HepG2 (cell line): ENCODE measurements around the gene OVCA2. TPM values are rescaled to one million over a fixed set of nuclear protein-coding genes. Genes with fewer than 3 reads are reported as not detected.

Experiments used
- ARNTL ChIP-seq: sonication (generic); formaldehyde crosslinking; IDR thresholded peaks from 2 replicates; pipeline ENCODE4 v1.4.0; 2020; ENCODE audit warnings: mild to moderate bottlenecking, missing genetic modification reagents
- ERF ChIP-seq: IDR thresholded peaks from 2 replicates; pipeline ENCODE4 v1.6.1; 2018; ENCODE audit warnings: missing biosample characterization, missing genetic modification reagents
- FOSL2 ChIP-seq: sonication (generic); formaldehyde crosslinking; IDR thresholded peaks from 2 replicates; pipeline ENCODE4 v1.4.0; 2020; ENCODE audit warnings: missing genetic modification reagents
- FOXC1 ChIP-seq: sonication (generic); formaldehyde crosslinking; IDR thresholded peaks from 2 replicates; pipeline ENCODE4 v1.8.0; 2022; ENCODE audit warnings: mild to moderate bottlenecking, missing genetic modification reagents, borderline replicate concordance
- FOXO1 ChIP-seq: sonication (generic); formaldehyde crosslinking; IDR thresholded peaks from 2 replicates; pipeline ENCODE4 v1.4.0; 2020; ENCODE audit warnings: missing genetic modification reagents
- HNRNPH1 ChIP-seq: fragments of 200-400 bp; formaldehyde crosslinking; optimal IDR thresholded peaks from 2 replicates; pipeline ENCODE3; 2017; ENCODE audit warnings: mild to moderate bottlenecking, low read depth, low read length
- HNRNPK ChIP-seq: fragments of 200-400 bp; formaldehyde crosslinking; IDR thresholded peaks from 2 replicates; pipeline ENCODE4 v1.6.1; 2018; ENCODE audit warnings: low read length, low read depth, moderate library complexity, mild to moderate bottlenecking; ENCODE audit not compliant: poor library complexity, severe bottlenecking
- HNRNPLL ChIP-seq: fragments of 200-400 bp; formaldehyde crosslinking; IDR thresholded peaks from 2 replicates; pipeline ENCODE4 v1.6.1; 2017; ENCODE audit warnings: mild to moderate bottlenecking, low read depth, low read length; ENCODE audit not compliant: poor library complexity, severe bottlenecking
- KLF13 ChIP-seq: sonication (generic); formaldehyde crosslinking; IDR thresholded peaks from 2 replicates; pipeline ENCODE4 v1.4.0; 2020; ENCODE audit warnings: mild to moderate bottlenecking, missing genetic modification reagents
- KMT2B ChIP-seq: IDR thresholded peaks from 2 replicates; pipeline ENCODE4 v1.6.1; 2016; ENCODE audit warnings: missing genetic modification reagents, missing compliant biosample characterization
- MYNN ChIP-seq: sonication (generic); formaldehyde crosslinking; IDR thresholded peaks from 2 replicates; pipeline ENCODE4 v1.4.0; 2020; ENCODE audit warnings: mild to moderate bottlenecking, low read depth, missing genetic modification reagents
- ZBTB7A ChIP-seq: sonication (generic); formaldehyde crosslinking; IDR thresholded peaks from 2 replicates; pipeline ENCODE4 v1.8.0; 2022; ENCODE audit warnings: mild to moderate bottlenecking, missing genetic modification reagents
- ZFP36L1 ChIP-seq: sonication (generic); formaldehyde crosslinking; IDR thresholded peaks from 2 replicates; pipeline ENCODE4 v1.8.0; 2022; ENCODE audit warnings: mild to moderate bottlenecking, missing genetic modification reagents, moderate library complexity
- ZNF713 ChIP-seq: sonication (generic); formaldehyde crosslinking; IDR thresholded peaks from 2 replicates; pipeline ENCODE4 v1.4.0; 2020; ENCODE audit warnings: mild to moderate bottlenecking, missing genetic modification reagents
- ZNF879 ChIP-seq: sonication (generic); formaldehyde crosslinking; IDR thresholded peaks from 2 replicates; pipeline ENCODE4 v1.8.1; 2023; ENCODE audit warnings: missing genetic modification reagents
- ZSCAN12 ChIP-seq: sonication (generic); formaldehyde crosslinking; IDR thresholded peaks from 2 replicates; pipeline ENCODE4 v1.9.0; 2021; ENCODE audit warnings: mild to moderate bottlenecking, missing genetic modification reagents
- ZSCAN29 ChIP-seq: sonication (generic); formaldehyde crosslinking; conservative IDR thresholded peaks from 2 replicates; pipeline ENCODE4 v1.4.0; 2020; ENCODE audit warnings: mild to moderate bottlenecking, missing genetic modification reagents
- polyA plus RNA-seq, 8 experiments: library from polyadenylated mRNA; depleted of rRNA in 3 of 8; stranded (reverse) in 7 of 8; unstranded in 1 of 8; fragments of >200 nt; fragmentation: Illumina TruSeq in 4 of 8; extraction: Trizol in 4 of 8; gene quantifications; 2 replicates each; pipeline versions ENCODE4 v1.2.1 to v1.2.3, GENCODE V29; 2011 to 2016; ENCODE audit warnings: low read depth in 4 of 8, missing spikeins in 1 of 8, mixed read lengths in 1 of 8; ENCODE audit not compliant: insufficient read depth in 1 of 8
- total RNA-seq, 5 experiments: library from RNA; depleted of rRNA; stranded (reverse); fragments of >200 nt; fragmentation: Illumina TruSeq; extraction: Trizol; gene quantifications; 2 replicates each; pipeline ENCODE4 v1.2.3, GENCODE V29; 2016; ENCODE audit warnings: low read depth in 1 of 5
- TF ChIP-seq, protein P1 (sequence below): sonication (generic); formaldehyde crosslinking; conservative IDR thresholded peaks from 2 replicates; pipeline ENCODE4 v1.4.0; 2020; ENCODE audit warnings: mild to moderate bottlenecking, missing genetic modification reagents, moderate library complexity
- TF ChIP-seq, protein P2 (sequence below): sonication (generic); formaldehyde crosslinking; IDR thresholded peaks from 2 replicates; pipeline ENCODE4 v1.4.0; 2020; ENCODE audit warnings: missing genetic modification reagents
- TF ChIP-seq, protein P3 (sequence below): sonication (generic); formaldehyde crosslinking; IDR thresholded peaks from 2 replicates; pipeline ENCODE4 v1.8.0; 2022; ENCODE audit warnings: missing genetic modification reagents, mild to moderate bottlenecking, borderline replicate concordance

OVCA2 gene
- total and polyA plus RNA-seq, 2 of the 13 experiments (the other 11 are each of a cell fraction or from before 2014, with no cell fraction given) = 23.7 to 28.2 TPM

- TF ChIP-seq KLF13 (0 out of 2 replicates have a peak, but pooled peaks have one; percentile 20), HNRNPK (no peak), HNRNPLL (peak; percentile 96), MYNN (CRISPR knock-in tag) (peak; percentile 68; the same call in 1 of the 2 replicates), ZBTB7A (CRISPR knock-in tag) (0 out of 2 replicates have a peak, but pooled peaks have one; percentile 29), ARNTL (CRISPR knock-in tag) (peak; percentile 88), KMT2B (CRISPR knock-in tag) (peak; percentile 88), ZSCAN29 (no peak), ZNF713 (CRISPR knock-in tag) (no peak), FOXC1 (CRISPR knock-in tag) (peak; percentile 73; the same call in 1 of the 2 replicates), ZSCAN12 (0 out of 2 replicates have a peak, but pooled peaks have one; percentile 66), FOSL2 (peak; percentile 56), HNRNPH1 (no peak), ERF (CRISPR knock-in tag) (peak; percentile 66), ZNF879 (CRISPR knock-in tag) (no peak), ZFP36L1 (CRISPR knock-in tag) (peak; percentile 58; the same call in 1 of the 2 replicates), FOXO1 (CRISPR knock-in tag) (peak; percentile 63)
- TF ChIP-seq, protein P1, sequence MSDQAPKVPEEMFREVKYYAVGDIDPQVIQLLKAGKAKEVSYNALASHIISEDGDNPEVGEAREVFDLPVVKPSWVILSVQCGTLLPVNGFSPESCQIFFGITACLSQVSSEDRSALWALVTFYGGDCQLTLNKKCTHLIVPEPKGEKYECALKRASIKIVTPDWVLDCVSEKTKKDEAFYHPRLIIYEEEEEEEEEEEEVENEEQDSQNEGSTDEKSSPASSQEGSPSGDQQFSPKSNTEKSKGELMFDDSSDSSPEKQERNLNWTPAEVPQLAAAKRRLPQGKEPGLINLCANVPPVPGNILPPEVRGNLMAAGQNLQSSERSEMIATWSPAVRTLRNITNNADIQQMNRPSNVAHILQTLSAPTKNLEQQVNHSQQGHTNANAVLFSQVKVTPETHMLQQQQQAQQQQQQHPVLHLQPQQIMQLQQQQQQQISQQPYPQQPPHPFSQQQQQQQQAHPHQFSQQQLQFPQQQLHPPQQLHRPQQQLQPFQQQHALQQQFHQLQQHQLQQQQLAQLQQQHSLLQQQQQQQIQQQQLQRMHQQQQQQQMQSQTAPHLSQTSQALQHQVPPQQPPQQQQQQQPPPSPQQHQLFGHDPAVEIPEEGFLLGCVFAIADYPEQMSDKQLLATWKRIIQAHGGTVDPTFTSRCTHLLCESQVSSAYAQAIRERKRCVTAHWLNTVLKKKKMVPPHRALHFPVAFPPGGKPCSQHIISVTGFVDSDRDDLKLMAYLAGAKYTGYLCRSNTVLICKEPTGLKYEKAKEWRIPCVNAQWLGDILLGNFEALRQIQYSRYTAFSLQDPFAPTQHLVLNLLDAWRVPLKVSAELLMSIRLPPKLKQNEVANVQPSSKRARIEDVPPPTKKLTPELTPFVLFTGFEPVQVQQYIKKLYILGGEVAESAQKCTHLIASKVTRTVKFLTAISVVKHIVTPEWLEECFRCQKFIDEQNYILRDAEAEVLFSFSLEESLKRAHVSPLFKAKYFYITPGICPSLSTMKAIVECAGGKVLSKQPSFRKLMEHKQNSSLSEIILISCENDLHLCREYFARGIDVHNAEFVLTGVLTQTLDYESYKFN (CRISPR knock-in tag) = no peak; the same call in 1 of the 2 replicates
- TF ChIP-seq, protein P2, sequence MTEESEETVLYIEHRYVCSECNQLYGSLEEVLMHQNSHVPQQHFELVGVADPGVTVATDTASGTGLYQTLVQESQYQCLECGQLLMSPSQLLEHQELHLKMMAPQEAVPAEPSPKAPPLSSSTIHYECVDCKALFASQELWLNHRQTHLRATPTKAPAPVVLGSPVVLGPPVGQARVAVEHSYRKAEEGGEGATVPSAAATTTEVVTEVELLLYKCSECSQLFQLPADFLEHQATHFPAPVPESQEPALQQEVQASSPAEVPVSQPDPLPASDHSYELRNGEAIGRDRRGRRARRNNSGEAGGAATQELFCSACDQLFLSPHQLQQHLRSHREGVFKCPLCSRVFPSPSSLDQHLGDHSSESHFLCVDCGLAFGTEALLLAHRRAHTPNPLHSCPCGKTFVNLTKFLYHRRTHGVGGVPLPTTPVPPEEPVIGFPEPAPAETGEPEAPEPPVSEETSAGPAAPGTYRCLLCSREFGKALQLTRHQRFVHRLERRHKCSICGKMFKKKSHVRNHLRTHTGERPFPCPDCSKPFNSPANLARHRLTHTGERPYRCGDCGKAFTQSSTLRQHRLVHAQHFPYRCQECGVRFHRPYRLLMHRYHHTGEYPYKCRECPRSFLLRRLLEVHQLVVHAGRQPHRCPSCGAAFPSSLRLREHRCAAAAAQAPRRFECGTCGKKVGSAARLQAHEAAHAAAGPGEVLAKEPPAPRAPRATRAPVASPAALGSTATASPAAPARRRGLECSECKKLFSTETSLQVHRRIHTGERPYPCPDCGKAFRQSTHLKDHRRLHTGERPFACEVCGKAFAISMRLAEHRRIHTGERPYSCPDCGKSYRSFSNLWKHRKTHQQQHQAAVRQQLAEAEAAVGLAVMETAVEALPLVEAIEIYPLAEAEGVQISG (CRISPR knock-in tag) = peak; percentile 86
- TF ChIP-seq, protein P3, sequence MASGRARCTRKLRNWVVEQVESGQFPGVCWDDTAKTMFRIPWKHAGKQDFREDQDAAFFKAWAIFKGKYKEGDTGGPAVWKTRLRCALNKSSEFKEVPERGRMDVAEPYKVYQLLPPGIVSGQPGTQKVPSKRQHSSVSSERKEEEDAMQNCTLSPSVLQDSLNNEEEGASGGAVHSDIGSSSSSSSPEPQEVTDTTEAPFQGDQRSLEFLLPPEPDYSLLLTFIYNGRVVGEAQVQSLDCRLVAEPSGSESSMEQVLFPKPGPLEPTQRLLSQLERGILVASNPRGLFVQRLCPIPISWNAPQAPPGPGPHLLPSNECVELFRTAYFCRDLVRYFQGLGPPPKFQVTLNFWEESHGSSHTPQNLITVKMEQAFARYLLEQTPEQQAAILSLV = peak; percentile 81; the same call in 1 of the 2 replicates
Observed at GRCh38 chr17:2029911-2030778, 11.7 kb upstream of the OVCA2 start, which contains the start of gene DPH1 (continued).
